GM23338 (cell line): Measurements from ENCODE around the gene PRG2. TPM values are rescaled to one million over a fixed set of nuclear protein-coding genes. Genes with fewer than 3 reads are reported as not detected.

Source experiments
- ATAC-seq: fragments of 200-7000 bp; cut with Tn5 transposase; 3 replicates; pipeline ENCODE4 v1.9.1; 2020
- DNase-seq: peaks from one replicate; pipeline ENCODE4 v3.0.0-alpha.2; 2015; ENCODE audit warnings: low spot score
- H2AFZ ChIP-seq: fragments of 200-600 bp; sonication (generic); 2 replicates; pipeline ENCODE4 v1.8.0; 2016; ENCODE audit warnings: antibody characterized with exemption, mild to moderate bottlenecking, moderate library complexity
- H3F3A ChIP-seq: fragments of 200-600 bp; sonication (generic); replicated peaks from 2 replicates; pipeline ENCODE4 v1.8.0; 2017; ENCODE audit warnings: antibody characterized with exemption, mixed run types, low read depth
- H3K27ac ChIP-seq: fragments of 200-600 bp; sonication (generic); 2 replicates; pipeline ENCODE4 v1.6.1; 2016; ENCODE audit warnings: low read depth
- H3K27me3 ChIP-seq: fragments of 200-600 bp; sonication (generic); 2 replicates; pipeline ENCODE4 v1.8.0; 2016; ENCODE audit warnings: mild to moderate bottlenecking, mixed run types, moderate library complexity; ENCODE audit not compliant: insufficient read depth
- H3K36me3 ChIP-seq: fragments of 200-600 bp; sonication (generic); 2 replicates; pipeline ENCODE4 v1.8.0; 2016; ENCODE audit warnings: mild to moderate bottlenecking; ENCODE audit not compliant: insufficient read depth
- H3K4me1 ChIP-seq: fragments of 200-600 bp; sonication (generic); 2 replicates; pipeline ENCODE4 v1.8.0; 2016; ENCODE audit warnings: mild to moderate bottlenecking, moderate library complexity; ENCODE audit not compliant: insufficient read depth
- H3K4me2 ChIP-seq: fragments of 200-600 bp; sonication (generic); 2 replicates; pipeline ENCODE4 v1.7.1; 2017; ENCODE audit warnings: mixed run types
- H3K4me3 ChIP-seq: fragments of 200-600 bp; sonication (generic); 2 replicates; pipeline ENCODE4 v1.6.1; 2016; ENCODE audit warnings: mixed run types
- H3K79me2 ChIP-seq: fragments of 200-600 bp; sonication (generic); replicated peaks from 2 replicates; pipeline ENCODE4 v1.8.0; 2017; ENCODE audit warnings: mild to moderate bottlenecking; ENCODE audit not compliant: insufficient read depth
- H3K9me2 ChIP-seq: fragments of 200-600 bp; sonication (generic); 2 replicates; pipeline ENCODE4 v1.8.0; 2017; ENCODE audit not compliant: insufficient read depth
- H4K20me1 ChIP-seq: fragments of 200-600 bp; sonication (generic); replicated peaks from 2 replicates; pipeline ENCODE4 v1.8.0; 2017; ENCODE audit warnings: mild to moderate bottlenecking; ENCODE audit not compliant: insufficient read depth
- H3K27ac Mint-ChIP-seq: 2 replicates; pipeline ENCODE4 v1.8.0; 2020; ENCODE audit warnings: inconsistent platforms, mild to moderate bottlenecking, moderate library complexity, mixed read lengths
- H3K27me3 Mint-ChIP-seq: 3 replicates; pipeline ENCODE4 v1.8.0; 2022; ENCODE audit warnings: low read depth, mild to moderate bottlenecking, moderate library complexity, mixed read lengths, inconsistent platforms; ENCODE audit not compliant: insufficient read depth, poor library complexity
- H3K36me3 Mint-ChIP-seq: 3 replicates; pipeline ENCODE4 v1.8.0; 2021; ENCODE audit warnings: low read depth, mild to moderate bottlenecking, inconsistent platforms, moderate library complexity, mixed read lengths
- H3K4me1 Mint-ChIP-seq: 3 replicates; pipeline ENCODE4 v1.8.0; 2020; ENCODE audit warnings: mild to moderate bottlenecking, inconsistent platforms, mixed read lengths
- H3K4me3 Mint-ChIP-seq: 3 replicates; pipeline ENCODE4 v1.8.0; 2021; ENCODE audit warnings: moderate library complexity, mild to moderate bottlenecking, inconsistent platforms, mixed read lengths
- H3K9me3 Mint-ChIP-seq: 3 replicates; pipeline ENCODE4 v1.8.0; 2020; ENCODE audit warnings: moderate library complexity, mild to moderate bottlenecking, inconsistent platforms, mixed read lengths
- CREB1 ChIP-seq: fragments of 250-450 bp; sonication (Bioruptor Pico); IDR thresholded peaks from 2 replicates; pipeline ENCODE4 v1.5.0; 2020; ENCODE audit warnings: low read depth, mild to moderate bottlenecking, moderate library complexity
- EZH2 ChIP-seq: fragments of 200-600 bp; sonication (generic); IDR thresholded peaks from one replicate; pipeline ENCODE4 v1.8.0; 2017; ENCODE audit warnings: antibody characterized with exemption, mild to moderate bottlenecking, low read depth; ENCODE audit not compliant: unreplicated experiment
- JUNB ChIP-seq: IDR thresholded peaks from one replicate; pipeline ENCODE4 v1.6.1; 2016; ENCODE audit warnings: antibody characterized with exemption; ENCODE audit not compliant: unreplicated experiment
- NANOG ChIP-seq: IDR thresholded peaks from 2 replicates; pipeline ENCODE4 v1.6.1; 2016; ENCODE audit warnings: antibody characterized with exemption, borderline replicate concordance
- STAT1 ChIP-seq: IDR thresholded peaks from one replicate; pipeline ENCODE4 v1.6.1; 2016; ENCODE audit warnings: antibody characterized with exemption; ENCODE audit not compliant: unreplicated experiment
- ZNF114 ChIP-seq: fragments of 250-450 bp; sonication (Bioruptor Pico); IDR thresholded peaks from 2 replicates; pipeline ENCODE4 v1.5.0; 2020; ENCODE audit warnings: mild to moderate bottlenecking, moderate library complexity
- ZNF331 ChIP-seq: fragments of 250-450 bp; sonication (Bioruptor Pico); IDR thresholded peaks from 2 replicates; pipeline ENCODE4 v1.5.0; 2020; ENCODE audit warnings: low read depth, mild to moderate bottlenecking, moderate library complexity
- polyA plus RNA-seq: library from polyadenylated mRNA; unstranded; fragments of >200 nt; fragmentation: Nextera tagmentation; extraction: Ambion mirVana; gene quantifications from 2 replicates; pipeline ENCODE4 v1.2.1, GENCODE V29; 2016
- total RNA-seq: library from RNA; depleted of rRNA; stranded (reverse); fragments of >200 nt; shearing (Covaris generic); gene quantifications from 2 replicates; pipeline ENCODE4 v1.2.3, GENCODE V29; 2014
- TF ChIP-seq, protein P1 (sequence below), 2 experiments: fragments of 200-600 bp in 1 of 2; sonication (generic) in 1 of 2; conservative IDR thresholded peaks; 2 replicates each; pipeline versions ENCODE4 v1.5.1 to v1.6.1; 2016 to 2017; ENCODE audit warnings: antibody characterized with exemption in 2 of 2, low read depth in 2 of 2, mild to moderate bottlenecking in 2 of 2, moderate library complexity in 1 of 2
- TF ChIP-seq, protein P2 (sequence below): fragments of 250-450 bp; sonication (Bioruptor Pico); IDR thresholded peaks from 2 replicates; pipeline ENCODE4 v1.5.0; 2020; ENCODE audit warnings: mild to moderate bottlenecking, moderate library complexity

PRG2 gene
- total and polyA plus RNA-seq, 2 experiments from 2014 or later = not detected

DNA sequence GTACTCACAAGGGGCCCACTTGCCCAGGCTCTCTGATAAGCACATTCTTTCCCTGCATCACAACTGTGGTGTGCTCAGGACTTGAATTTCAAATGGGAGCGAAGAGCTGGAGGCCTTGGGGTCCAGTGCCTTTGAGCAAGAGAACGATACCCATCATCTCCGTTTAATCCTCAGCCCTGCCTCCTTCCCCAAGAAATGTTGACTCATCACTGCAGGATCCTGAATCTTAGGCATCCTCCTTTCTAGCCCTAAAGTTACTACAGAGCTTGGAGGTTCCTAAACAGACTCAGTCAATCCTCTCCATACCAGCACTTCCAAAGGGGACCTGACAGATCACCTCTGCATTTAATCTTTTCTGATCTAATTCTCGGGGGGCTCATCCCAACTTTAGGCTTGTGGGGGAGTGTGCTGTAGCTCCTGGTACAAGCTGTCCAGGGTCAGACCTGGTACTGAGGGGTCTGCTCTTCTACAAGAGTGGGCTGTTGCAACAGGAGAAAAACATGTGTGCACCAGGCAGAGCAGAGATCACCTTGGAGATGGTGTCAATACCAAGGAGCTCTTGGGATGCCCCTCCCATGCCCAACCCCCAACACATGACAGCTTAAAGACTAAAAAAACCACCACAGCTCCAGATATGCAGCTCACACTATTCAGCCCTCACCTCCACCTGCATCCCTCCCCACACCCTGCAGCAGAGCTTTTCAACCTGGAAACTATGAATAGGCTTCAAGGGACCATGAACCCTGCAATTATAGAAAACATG lies 3.9 kb upstream of the PRG2 start:
- no peaks in the 10 kb centered on the region for H3K27me3 Mint-ChIP-seq
- no peak overlapping the region for H3K4me3 Mint-ChIP-seq
- ATAC-seq = no peak

DNA sequence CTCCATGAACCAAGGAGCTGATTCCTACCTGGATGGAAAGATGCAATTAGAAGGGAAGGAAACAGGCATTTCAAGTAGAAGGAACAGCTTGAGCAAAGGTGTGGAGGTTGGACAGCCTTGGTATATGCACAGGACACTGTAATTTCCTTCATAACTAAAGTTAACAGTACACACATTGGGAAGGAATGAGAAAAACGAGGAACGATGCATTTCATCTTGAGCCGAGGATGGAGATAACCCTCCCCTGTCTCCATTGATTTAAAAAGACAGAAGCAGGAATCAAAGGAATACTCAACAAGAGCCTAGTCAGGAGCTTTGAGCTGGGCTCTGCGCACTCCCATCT lies 2.3 kb upstream of the PRG2 start:
- Histone ChIP-seq H3K79me2 (no peaks in the 10 kb centered on the region), H3K4me2 (no peak overlapping the region), H3K9me2 (peaks cover 5% of the 10 kb centered on the region), H3K4me3 (no peak overlapping the region), H4K20me1 (no peaks in the 10 kb centered on the region), H3F3A (no peaks in the 10 kb centered on the region), H3K27ac (no peak overlapping the region), H3K4me1 (no peaks in the 10 kb centered on the region), H2AFZ (no peak overlapping the region), H3K36me3 (no peaks in the 10 kb centered on the region), H3K27me3 (no peaks in the 10 kb centered on the region)
- no peak for DNase-seq
- H3K27ac Mint-ChIP-seq = no peak overlapping the region
- H3K27me3 Mint-ChIP-seq = no peaks in the 10 kb centered on the region
- no peak overlapping the region for H3K4me3 Mint-ChIP-seq
- ATAC-seq = no peak
- no peaks in the 10 kb centered on the region for H3K9me3 Mint-ChIP-seq
- no peaks in the 10 kb centered on the region for H3K4me1 Mint-ChIP-seq
- H3K36me3 Mint-ChIP-seq = no peaks in the 10 kb centered on the region
- TF ChIP-seq, protein P1, sequence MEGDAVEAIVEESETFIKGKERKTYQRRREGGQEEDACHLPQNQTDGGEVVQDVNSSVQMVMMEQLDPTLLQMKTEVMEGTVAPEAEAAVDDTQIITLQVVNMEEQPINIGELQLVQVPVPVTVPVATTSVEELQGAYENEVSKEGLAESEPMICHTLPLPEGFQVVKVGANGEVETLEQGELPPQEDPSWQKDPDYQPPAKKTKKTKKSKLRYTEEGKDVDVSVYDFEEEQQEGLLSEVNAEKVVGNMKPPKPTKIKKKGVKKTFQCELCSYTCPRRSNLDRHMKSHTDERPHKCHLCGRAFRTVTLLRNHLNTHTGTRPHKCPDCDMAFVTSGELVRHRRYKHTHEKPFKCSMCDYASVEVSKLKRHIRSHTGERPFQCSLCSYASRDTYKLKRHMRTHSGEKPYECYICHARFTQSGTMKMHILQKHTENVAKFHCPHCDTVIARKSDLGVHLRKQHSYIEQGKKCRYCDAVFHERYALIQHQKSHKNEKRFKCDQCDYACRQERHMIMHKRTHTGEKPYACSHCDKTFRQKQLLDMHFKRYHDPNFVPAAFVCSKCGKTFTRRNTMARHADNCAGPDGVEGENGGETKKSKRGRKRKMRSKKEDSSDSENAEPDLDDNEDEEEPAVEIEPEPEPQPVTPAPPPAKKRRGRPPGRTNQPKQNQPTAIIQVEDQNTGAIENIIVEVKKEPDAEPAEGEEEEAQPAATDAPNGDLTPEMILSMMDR (conservative IDR thresholded peaks at IDR 0.05; ENCODE audit: low read depth in 2 of 2) = no peak
- no peak for TF ChIP-seq STAT1
- no peak for TF ChIP-seq ZNF331 (CRISPR knock-in tag)
- no peak for TF ChIP-seq JUNB
- TF ChIP-seq, protein P2, sequence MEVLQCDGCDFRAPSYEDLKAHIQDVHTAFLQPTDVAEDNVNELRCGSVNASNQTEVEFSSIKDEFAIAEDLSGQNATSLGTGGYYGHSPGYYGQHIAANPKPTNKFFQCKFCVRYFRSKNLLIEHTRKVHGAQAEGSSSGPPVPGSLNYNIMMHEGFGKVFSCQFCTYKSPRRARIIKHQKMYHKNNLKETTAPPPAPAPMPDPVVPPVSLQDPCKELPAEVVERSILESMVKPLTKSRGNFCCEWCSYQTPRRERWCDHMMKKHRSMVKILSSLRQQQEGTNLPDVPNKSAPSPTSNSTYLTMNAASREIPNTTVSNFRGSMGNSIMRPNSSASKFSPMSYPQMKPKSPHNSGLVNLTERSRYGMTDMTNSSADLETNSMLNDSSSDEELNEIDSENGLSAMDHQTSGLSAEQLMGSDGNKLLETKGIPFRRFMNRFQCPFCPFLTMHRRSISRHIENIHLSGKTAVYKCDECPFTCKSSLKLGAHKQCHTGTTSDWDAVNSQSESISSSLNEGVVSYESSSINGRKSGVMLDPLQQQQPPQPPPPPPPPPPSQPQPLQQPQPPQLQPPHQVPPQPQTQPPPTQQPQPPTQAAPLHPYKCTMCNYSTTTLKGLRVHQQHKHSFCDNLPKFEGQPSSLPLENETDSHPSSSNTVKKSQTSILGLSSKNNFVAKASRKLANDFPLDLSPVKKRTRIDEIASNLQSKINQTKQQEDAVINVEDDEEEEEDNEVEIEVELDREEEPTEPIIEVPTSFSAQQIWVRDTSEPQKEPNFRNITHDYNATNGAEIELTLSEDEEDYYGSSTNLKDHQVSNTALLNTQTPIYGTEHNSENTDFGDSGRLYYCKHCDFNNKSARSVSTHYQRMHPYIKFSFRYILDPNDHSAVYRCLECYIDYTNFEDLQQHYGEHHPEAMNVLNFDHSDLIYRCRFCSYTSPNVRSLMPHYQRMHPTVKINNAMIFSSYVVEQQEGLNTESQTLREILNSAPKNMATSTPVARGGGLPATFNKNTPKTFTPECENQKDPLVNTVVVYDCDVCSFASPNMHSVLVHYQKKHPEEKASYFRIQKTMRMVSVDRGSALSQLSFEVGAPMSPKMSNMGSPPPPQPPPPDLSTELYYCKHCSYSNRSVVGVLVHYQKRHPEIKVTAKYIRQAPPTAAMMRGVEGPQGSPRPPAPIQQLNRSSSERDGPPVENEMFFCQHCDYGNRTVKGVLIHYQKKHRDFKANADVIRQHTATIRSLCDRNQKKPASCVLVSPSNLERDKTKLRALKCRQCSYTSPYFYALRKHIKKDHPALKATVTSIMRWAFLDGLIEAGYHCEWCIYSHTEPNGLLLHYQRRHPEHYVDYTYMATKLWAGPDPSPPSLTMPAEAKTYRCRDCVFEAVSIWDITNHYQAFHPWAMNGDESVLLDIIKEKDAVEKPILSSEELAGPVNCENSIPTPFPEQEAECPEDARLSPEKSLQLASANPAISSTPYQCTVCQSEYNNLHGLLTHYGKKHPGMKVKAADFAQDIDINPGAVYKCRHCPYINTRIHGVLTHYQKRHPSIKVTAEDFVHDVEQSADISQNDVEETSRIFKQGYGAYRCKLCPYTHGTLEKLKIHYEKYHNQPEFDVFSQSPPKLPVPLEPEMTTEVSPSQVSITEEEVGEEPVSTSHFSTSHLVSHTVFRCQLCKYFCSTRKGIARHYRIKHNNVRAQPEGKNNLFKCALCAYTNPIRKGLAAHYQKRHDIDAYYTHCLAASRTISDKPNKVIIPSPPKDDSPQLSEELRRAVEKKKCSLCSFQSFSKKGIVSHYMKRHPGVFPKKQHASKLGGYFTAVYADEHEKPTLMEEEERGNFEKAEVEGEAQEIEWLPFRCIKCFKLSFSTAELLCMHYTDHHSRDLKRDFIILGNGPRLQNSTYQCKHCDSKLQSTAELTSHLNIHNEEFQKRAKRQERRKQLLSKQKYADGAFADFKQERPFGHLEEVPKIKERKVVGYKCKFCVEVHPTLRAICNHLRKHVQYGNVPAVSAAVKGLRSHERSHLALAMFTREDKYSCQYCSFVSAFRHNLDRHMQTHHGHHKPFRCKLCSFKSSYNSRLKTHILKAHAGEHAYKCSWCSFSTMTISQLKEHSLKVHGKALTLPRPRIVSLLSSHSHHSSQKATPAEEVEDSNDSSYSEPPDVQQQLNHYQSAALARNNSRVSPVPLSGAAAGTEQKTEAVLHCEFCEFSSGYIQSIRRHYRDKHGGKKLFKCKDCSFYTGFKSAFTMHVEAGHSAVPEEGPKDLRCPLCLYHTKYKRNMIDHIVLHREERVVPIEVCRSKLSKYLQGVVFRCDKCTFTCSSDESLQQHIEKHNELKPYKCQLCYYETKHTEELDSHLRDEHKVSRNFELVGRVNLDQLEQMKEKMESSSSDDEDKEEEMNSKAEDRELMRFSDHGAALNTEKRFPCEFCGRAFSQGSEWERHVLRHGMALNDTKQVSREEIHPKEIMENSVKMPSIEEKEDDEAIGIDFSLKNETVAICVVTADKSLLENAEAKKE (CRISPR knock-in tag) = no peak
- TF ChIP-seq ZNF114 = no peak
- TF ChIP-seq EZH2 = no peak
- no peak for TF ChIP-seq CREB1 (CRISPR knock-in tag)

More for the DNA sequence above, 3.9 kb upstream of the PRG2 start:
- no peak overlapping the region for H3K4me2 ChIP-seq
- TF ChIP-seq STAT1 (no peak), NANOG (no peak), EZH2 (no peak)
- TF ChIP-seq, protein P1 (conservative IDR thresholded peaks at IDR 0.05; ENCODE audit: low read depth in 2 of 2) = no peak
- Mint-ChIP-seq H3K4me1 (no peaks in the 10 kb centered on the region), H3K9me3 (no peaks in the 10 kb centered on the region), H3K36me3 (no peaks in the 10 kb centered on the region), H3K27ac (no peak overlapping the region)
- no peaks in the 10 kb centered on the region for H3K27me3 ChIP-seq
- H4K20me1 ChIP-seq = no peaks in the 10 kb centered on the region
- H3F3A ChIP-seq = no peaks in the 10 kb centered on the region
- H3K36me3 ChIP-seq = no peaks in the 10 kb centered on the region
- H2AFZ ChIP-seq = no peak overlapping the region
- peaks cover 5% of the 10 kb centered on the region for H3K9me2 ChIP-seq
- H3K4me1 ChIP-seq = no peaks in the 10 kb centered on the region
- no peak overlapping the region for H3K27ac ChIP-seq
- no peaks in the 10 kb centered on the region for H3K79me2 ChIP-seq
- no peak for DNase-seq
- no peak overlapping the region for H3K4me3 ChIP-seq
